ENCODE measurements around the gene LIG1.

LIG1 gene

GRCh38 chr19:48182434-48182833 is 12.3 kb upstream of the LIG1 start:
- DNase-seq (ENCODE audit: insufficient read length, low spot score) (no peak), FAIRE-seq (no peak)
- TF ChIP-seq, protein P1, sequence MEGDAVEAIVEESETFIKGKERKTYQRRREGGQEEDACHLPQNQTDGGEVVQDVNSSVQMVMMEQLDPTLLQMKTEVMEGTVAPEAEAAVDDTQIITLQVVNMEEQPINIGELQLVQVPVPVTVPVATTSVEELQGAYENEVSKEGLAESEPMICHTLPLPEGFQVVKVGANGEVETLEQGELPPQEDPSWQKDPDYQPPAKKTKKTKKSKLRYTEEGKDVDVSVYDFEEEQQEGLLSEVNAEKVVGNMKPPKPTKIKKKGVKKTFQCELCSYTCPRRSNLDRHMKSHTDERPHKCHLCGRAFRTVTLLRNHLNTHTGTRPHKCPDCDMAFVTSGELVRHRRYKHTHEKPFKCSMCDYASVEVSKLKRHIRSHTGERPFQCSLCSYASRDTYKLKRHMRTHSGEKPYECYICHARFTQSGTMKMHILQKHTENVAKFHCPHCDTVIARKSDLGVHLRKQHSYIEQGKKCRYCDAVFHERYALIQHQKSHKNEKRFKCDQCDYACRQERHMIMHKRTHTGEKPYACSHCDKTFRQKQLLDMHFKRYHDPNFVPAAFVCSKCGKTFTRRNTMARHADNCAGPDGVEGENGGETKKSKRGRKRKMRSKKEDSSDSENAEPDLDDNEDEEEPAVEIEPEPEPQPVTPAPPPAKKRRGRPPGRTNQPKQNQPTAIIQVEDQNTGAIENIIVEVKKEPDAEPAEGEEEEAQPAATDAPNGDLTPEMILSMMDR (IDR thresholded peaks at IDR 0.05; ENCODE audit: insufficient read depth, missing control alignments): no peak

DNA sequence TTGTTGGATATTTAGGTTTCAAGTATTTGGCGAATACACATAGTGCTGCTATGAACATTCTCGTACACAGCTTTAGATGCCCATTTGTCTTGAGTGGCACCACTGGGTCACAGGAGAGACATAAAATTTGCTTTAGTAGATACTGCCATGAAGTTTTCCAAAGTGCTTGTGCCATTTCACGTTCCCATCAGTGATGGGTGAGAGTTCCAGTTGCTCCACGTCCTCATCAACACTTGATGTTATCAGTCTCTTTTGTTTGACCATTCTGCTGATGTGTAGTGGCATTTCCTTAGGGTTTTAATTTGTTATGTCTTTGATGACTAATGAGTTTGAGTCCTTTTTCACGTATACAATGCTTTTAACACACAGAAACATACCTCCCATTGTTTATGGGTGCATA is 11.4 kb upstream of the LIG1 start:
- DNase-seq (ENCODE audit: insufficient read length, low spot score) (no peak), FAIRE-seq (no peak)
- TF ChIP-seq, protein P1 (IDR thresholded peaks at IDR 0.05; ENCODE audit: insufficient read depth, missing control alignments): no peak

- DNase-seq (ENCODE audit: insufficient read length, low spot score) (no peak), FAIRE-seq (no peak)
- TF ChIP-seq, protein P1 (IDR thresholded peaks at IDR 0.05; ENCODE audit: insufficient read depth, missing control alignments): no peak
Measured at GRCh38 chr19:48176226-48176625, 6.1 kb upstream of the LIG1 start.

GRCh38 chr19:48175578-48175977 is 5.4 kb upstream of the LIG1 start:
- TF ChIP-seq, protein P1 (IDR thresholded peaks at IDR 0.05; ENCODE audit: insufficient read depth, missing control alignments): no peak
- FAIRE-seq: no peak
- no peak for DNase-seq (ENCODE audit: insufficient read length, low spot score)

- FAIRE-seq: no peak
- DNase-seq (ENCODE audit: insufficient read length, low spot score): no peak
- TF ChIP-seq, protein P1 (IDR thresholded peaks at IDR 0.05; ENCODE audit: insufficient read depth, missing control alignments): no peak
Measured at GRCh38 chr19:48174445-48175030, 4.4 kb upstream of the LIG1 start.

GRCh38 chr19:48171710-48172109 is 1.6 kb upstream of the LIG1 start:
- FAIRE-seq (no peak), DNase-seq (ENCODE audit: insufficient read length, low spot score) (no peak)
- TF ChIP-seq, protein P1 (IDR thresholded peaks at IDR 0.05; ENCODE audit: insufficient read depth, missing control alignments): no peak

DNA sequence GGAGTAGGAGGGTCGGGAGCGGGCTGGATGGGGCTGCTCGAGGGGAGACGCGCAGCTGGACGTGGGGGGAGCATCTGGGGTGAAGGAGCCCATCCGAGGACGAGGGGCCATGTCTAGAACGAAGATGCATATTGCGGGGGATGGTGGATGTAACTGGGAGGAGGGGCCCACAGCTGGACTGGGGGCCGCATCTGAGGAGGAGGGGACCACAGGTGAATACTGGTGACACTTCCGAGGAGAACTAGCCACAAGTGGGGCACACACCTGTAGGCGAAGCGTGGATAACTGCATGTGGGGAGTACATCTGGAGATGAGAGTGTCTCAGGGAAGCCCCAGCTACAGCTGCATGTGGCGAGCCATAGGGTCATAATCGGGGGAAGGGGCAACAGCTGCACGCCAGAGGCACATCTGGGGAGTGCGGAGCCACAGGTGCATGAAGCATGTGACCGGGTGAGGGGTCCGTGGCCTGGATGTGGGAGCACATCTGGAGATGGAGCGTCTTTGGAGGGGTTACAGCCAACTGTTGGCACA is 738 bp upstream of the LIG1 start:
- FAIRE-seq (no peak), DNase-seq (ENCODE audit: insufficient read length, low spot score) (no peak)
- TF ChIP-seq, protein P1 (IDR thresholded peaks at IDR 0.05; ENCODE audit: insufficient read depth, missing control alignments): no peak
